HG03097 (cell line): Measurements from ENCODE around the gene GALK2.
"Not testable (repeated sequence)": the region's sequence is repeated elsewhere in the genome, so short reads cannot be mapped to it uniquely, and the experiment has no call there.

Source experiments
- ATAC-seq: cut with Tn5 transposase; IDR thresholded peaks from one replicate; pipeline ENCODE4 v1.9.1; 2021; ENCODE audit not compliant: unreplicated experiment, low FRiP score

GALK2 gene

GRCh38 chr15:49215768-49216739 lies 46.0 kb downstream of the GALK2 start:
- peak; percentile 100 for ATAC-seq

DNA sequence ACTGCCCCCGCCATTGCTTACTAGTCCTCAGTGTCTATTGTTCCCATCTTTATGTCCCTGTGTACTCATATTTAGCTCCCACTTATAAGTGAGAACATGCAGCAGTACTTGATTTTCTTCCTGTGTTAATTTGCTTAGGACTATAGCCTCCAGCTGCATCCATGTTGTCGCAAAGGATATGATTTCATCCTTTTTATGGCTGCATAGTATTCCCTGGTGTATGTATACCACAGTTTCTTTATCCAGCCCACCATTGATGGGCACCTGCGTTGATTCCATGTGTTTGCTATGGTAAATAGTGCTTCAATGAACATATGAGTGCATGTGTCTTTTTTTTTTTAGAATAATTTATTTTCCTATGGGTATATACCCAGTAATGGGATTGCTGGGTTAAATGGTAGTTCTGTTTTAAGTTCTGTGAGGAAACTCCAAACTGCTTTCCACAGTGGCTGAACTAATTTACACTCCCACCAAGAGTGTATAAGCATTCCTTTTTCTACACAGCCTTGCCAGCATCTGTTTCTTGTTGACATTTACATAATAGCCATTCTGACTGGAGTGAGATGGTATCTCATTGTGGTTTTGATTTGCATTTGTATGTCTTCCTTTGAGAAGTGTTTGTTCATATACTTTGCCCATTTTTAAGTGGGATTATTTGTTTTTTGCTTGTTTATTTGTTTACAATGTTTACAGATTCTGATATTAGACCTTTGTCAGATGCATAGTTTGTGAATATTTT lies 53.7 kb downstream of the GALK2 start:
- no peak for ATAC-seq

DNA sequence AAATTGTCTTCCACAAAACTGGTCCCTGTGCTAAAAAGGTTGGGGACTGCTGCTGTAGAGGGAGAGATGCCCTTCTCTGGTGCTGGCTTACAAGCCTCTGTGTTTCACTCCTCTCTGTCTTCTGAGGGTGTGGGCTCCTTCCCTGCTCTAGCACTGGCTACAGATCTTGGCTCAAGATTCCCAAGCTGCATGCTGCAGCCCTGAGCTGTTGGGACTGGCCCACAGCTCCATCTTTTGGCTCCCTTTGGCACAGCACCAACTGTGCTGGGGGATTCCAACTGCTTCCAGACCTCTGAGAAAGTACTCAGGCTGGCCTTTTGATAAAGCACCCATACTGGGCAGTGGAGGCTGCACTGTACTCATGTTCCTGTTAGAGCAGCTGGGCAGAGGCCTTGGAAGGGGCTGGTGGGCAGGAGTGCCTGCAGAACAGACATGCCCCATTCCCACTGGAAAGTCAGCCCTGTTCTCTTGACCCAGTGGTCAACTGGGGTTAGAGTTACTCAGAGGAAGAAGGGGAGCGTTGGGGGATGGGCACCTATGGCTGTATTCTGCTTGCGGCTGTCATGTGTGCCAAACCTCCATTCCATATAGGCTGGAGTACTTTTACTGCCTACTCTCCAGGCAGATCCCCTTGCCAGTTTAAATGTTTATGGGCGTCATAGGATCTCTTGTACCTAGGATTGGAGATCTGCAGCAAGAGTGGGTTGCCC lies 55.7 kb downstream of the GALK2 start:
- no peak for ATAC-seq

- no peak for ATAC-seq
Observed at GRCh38 chr15:49227602-49228001, 57.6 kb downstream of the GALK2 start.

DNA sequence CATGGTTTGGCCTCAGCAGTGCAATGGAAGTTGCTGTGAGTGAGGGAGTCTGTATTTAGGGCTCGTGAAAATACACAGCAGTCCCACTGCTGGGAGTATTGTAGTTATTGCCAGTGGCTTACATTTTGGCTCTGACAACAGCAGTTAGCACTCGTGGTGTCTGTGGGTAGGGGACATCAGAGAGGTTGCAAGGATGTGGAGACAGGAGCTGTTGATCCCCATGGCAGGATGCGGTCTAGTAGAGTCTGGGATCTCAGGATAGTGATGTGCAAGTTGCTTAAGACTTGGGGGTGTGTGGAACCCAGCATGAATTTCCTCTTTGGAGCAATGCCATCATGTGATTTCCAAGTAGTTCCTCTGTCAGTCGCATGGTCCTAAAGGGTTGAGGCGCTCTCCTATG lies 59.9 kb downstream of the GALK2 start:
- no peak for ATAC-seq

GRCh38 chr15:49232236-49232806 lies 62.3 kb downstream of the GALK2 start:
- ATAC-seq: no peak

DNA sequence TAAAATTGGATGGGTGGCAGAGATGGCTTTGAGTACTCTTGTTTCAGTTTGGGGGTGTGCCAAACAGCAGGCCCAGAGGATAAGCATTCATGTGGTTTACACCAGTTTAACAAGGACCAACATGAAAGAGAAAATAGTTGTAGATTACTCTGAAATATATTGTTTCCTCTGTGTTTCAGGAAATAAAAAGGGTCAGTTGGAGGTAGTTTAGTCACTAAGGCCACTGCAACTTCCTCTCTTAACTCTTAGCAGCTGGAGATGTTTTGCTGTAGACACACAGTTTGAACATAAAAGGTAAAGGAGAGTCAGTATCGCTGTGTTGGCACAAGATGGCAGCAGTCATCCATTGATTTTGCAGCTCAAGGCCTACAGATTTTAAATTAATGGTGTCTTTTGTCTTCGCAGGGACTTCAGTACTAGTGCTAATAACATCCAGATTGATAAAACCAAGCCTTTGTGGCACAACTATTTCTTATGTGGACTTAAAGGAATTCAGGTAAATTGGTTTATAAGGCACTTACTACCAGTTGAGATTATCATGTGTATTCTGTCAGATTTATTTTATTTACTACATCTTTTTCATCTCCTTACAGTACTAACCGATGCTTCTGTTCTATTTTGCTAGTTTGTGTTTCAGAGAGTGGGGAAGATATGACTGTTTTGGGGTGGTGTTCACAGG lies 65.5 kb downstream of the GALK2 start:
- ATAC-seq: peak; percentile 88

GRCh38 chr15:49236869-49237268 lies 66.8 kb downstream of the GALK2 start:
- no peak for ATAC-seq

GRCh38 chr15:49238342-49238741 lies 68.3 kb downstream of the GALK2 start:
- no peak for ATAC-seq

GRCh38 chr15:49239105-49239504 lies 69.1 kb downstream of the GALK2 start:
- ATAC-seq: no peak

GRCh38 chr15:49242820-49243219 lies 72.8 kb downstream of the GALK2 start:
- no peak for ATAC-seq

GRCh38 chr15:49247556-49248110 lies 77.6 kb downstream of the GALK2 start:
- no peak for ATAC-seq

GRCh38 chr15:49248291-49248690 lies 78.2 kb downstream of the GALK2 start:
- no peak for ATAC-seq

GRCh38 chr15:49255966-49256759 lies 86.1 kb downstream of the GALK2 start:
- no peak for ATAC-seq

DNA sequence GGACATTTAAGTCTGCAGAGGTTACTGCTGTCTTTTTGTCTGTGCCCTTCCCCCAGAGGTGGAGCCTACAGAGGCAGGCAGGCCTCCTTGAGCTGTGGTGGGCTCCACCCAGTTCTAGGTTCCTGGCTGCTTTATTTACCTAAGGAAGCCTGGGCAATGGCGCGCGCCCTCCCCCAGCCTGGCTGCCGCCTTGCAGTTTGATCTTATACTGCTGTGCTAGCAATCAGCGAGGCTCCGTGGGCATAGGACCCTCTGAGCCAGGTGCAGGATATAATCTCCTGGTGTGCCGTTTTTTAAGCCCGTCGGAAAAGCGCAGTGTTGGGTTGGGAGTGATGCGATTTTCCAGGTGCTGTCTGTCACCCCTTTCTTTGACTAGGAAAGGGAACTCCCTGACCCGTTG lies 95.1 kb downstream of the GALK2 start:
- ATAC-seq: not testable (repeated sequence)

- ATAC-seq: no peak
Observed at GRCh38 chr15:49265911-49266310, 95.9 kb downstream of the GALK2 start.

GRCh38 chr15:49270541-49271421 lies 100.7 kb downstream of the GALK2 start:
- ATAC-seq: no peak

- ATAC-seq: no peak
Observed at GRCh38 chr15:49273734-49274318, 103.8 kb downstream of the GALK2 start.
